IPS-20b (cell line): Measurements from ENCODE around the gene MAP7.
"Not testable (repeated sequence)": the region's sequence is repeated elsewhere in the genome, so short reads cannot be mapped to it uniquely, and the experiment has no call there.

ENCODE experiments used
- H3K27ac ChIP-seq: one replicate; pipeline ENCODE4 v1.5.1; 2013; ENCODE audit warnings: low read length
- H3K27me3 ChIP-seq: 2 replicates; pipeline ENCODE4 v1.6.1; 2013; ENCODE audit warnings: mild to moderate bottlenecking, low read length, inconsistent platforms; ENCODE audit not compliant: insufficient read depth
- H3K36me3 ChIP-seq: 2 replicates; pipeline ENCODE4 v1.6.1; 2013; ENCODE audit warnings: low read depth, mild to moderate bottlenecking, inconsistent platforms, low read length, moderate library complexity; ENCODE audit not compliant: insufficient read depth
- H3K4me1 ChIP-seq: 2 replicates; pipeline ENCODE4 v1.6.1; 2013; ENCODE audit warnings: mild to moderate bottlenecking, control low read depth, inconsistent platforms, low read length, moderate library complexity; ENCODE audit not compliant: insufficient read depth
- H3K4me3 ChIP-seq: 2 replicates; pipeline ENCODE4 v1.5.1; 2013; ENCODE audit warnings: mild to moderate bottlenecking, low read length, inconsistent platforms
- H3K9ac ChIP-seq: 2 replicates; pipeline ENCODE4 v1.6.1; 2013; ENCODE audit warnings: low read depth, mild to moderate bottlenecking, inconsistent platforms, low read length, moderate library complexity
- H3K9me3 ChIP-seq: 2 replicates; pipeline ENCODE4 v1.6.1; 2013; ENCODE audit warnings: mild to moderate bottlenecking, low read depth, low read length, inconsistent platforms; ENCODE audit not compliant: insufficient read depth

Gene MAP7

DNA sequence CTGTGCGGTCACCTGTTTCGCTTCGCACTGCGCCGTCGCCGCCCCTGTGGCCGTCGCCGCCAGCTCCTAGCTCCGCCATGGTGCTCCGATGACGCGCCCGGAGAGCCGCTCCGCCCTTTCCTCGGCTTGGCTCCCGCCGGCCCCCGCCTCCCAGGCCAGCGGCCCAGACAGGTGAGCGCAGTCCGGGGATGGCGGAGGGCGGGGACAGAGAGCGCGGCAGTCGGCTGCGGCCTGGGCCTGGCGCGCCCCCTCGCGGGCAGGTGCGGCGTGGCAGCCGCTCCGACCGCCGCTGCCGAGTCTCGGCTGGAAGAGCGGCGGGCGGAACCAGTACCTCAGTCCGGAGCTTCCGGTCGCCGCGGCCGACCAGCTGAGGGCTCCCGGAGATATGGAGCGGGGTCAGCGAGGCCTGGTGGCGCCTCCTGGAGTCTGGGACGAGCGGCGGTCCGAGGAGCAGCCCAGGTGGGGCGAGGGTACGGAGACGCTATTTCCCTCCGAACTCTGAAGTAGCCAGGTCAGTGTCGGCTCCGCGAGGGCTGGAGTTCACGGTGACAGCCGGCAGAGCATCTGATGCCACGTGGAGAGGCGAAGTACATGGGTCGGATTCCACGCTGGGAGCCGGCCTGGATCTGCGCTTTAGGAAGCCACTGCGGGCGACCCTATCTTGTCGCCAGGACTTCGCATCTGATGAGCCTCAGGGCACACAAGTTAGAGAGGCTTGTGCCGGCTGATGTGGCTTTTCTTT, at the start of gene MAP7:
Gene MAP7, minus strand, starts transcription at position 93 of the 742 bp plus-strand sequence. Its CDS starts 14 bp downstream, at position 79.
- no peaks in the 10 kb centered on the region for H3K9me3 ChIP-seq
- peak within 1 kb of the TSS; percentile 77 for H3K9ac ChIP-seq
- H3K27me3 ChIP-seq, result peaks cover 52% of the 10 kb centered on the region
- no peaks in the 10 kb centered on the region for H3K36me3 ChIP-seq
- peaks cover 14% of the 10 kb centered on the region; the same call in 1 of the 2 replicates for H3K4me1 ChIP-seq
- no peak within 1 kb of the TSS for H3K27ac ChIP-seq
- H3K4me3 ChIP-seq, result peak within 1 kb of the TSS; percentile 88

DNA sequence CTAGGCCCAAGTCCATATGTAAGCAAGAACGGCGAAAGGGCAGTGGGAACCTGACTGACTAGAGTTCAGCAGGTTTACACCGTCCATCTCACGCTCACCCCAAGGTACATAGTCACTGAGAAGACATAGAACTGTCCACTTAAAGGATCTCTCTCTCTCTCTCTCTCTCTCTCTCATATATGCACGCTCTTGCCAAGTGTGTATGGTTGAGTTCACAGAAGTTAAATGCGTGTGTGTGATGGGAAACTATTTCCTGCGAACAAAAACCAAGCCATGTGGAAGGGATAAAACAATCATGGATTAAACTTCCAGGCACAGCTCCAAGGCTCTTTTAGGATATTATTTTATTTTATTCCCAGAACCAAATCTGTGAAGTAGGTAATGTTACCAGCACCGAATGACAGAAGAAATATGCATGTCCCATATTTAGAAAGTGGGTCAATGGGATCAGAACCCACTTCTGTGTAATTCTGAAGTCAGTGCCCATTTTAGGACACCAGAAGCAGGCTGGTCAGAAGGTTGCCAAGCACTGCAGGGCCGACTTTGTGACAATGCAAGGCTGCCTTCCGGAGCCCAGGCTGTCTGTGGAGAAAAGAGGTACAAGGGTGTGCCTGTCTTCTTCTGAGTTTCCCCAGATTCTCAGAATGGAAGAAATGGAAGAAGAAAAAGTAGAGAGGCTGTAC, 49.2 kb upstream of the MAP7 start:
- H3K4me3 ChIP-seq, result no peak overlapping the region
- H3K27me3 ChIP-seq, result no peaks in the 10 kb centered on the region
- no peaks in the 10 kb centered on the region for H3K9me3 ChIP-seq
- no peak overlapping the region for H3K27ac ChIP-seq
- no peaks in the 10 kb centered on the region for H3K36me3 ChIP-seq
- no peaks in the 10 kb centered on the region for H3K4me1 ChIP-seq
- H3K9ac ChIP-seq, result no peak overlapping the region

DNA sequence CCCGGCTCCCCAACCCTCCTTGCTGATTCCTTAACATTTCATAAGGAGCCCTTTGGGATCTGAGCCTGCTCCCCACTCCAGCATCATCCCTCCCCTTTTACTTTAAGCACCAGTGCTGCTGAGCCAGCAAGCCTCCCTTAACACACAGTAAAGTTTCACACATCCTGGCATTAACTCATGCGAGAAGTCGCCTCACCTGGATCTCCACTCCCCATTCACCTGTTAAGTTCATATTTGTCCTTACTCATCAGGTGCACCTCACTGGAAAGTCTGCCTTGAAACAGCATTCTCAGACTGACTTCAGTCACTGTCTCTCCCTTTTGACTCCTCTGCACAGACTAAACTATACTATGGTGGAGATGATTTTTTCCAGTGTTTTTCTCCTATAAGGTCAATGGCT, 47.8 kb upstream of the MAP7 start:
- Histone ChIP-seq H3K27me3 (no peaks in the 10 kb centered on the region), H3K4me3 (no peak overlapping the region), H3K9ac (no peak overlapping the region), H3K4me1 (peaks cover 8% of the 10 kb centered on the region), H3K36me3 (no peaks in the 10 kb centered on the region), H3K27ac (no peak overlapping the region), H3K9me3 (no peaks in the 10 kb centered on the region)

DNA sequence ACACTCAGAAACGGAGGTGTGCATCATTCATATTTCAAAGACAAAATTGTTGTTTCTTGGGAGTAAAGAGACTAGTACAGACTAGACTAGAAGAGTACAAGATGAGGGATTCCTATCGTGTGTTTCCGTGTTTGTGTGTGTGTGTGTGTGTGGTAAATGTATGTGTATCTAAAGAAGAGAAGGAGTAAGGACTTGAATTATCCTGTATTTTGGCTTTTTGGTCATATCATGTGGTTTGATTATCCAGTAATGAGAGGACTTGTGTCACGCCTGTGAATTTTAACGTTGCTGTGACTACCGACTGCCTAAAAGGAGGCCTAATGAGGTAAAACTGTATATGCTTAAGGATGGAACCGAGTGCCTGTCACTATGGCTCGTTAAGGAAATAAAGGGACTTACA, 44.4 kb upstream of the MAP7 start:
- no peaks in the 10 kb centered on the region for H3K27me3 ChIP-seq
- H3K36me3 ChIP-seq, result no peaks in the 10 kb centered on the region
- H3K9ac ChIP-seq, result no peak overlapping the region
- no peak overlapping the region for H3K4me3 ChIP-seq
- no peak overlapping the region for H3K27ac ChIP-seq
- H3K9me3 ChIP-seq, result no peaks in the 10 kb centered on the region
- peaks cover 25% of the 10 kb centered on the region for H3K4me1 ChIP-seq

DNA sequence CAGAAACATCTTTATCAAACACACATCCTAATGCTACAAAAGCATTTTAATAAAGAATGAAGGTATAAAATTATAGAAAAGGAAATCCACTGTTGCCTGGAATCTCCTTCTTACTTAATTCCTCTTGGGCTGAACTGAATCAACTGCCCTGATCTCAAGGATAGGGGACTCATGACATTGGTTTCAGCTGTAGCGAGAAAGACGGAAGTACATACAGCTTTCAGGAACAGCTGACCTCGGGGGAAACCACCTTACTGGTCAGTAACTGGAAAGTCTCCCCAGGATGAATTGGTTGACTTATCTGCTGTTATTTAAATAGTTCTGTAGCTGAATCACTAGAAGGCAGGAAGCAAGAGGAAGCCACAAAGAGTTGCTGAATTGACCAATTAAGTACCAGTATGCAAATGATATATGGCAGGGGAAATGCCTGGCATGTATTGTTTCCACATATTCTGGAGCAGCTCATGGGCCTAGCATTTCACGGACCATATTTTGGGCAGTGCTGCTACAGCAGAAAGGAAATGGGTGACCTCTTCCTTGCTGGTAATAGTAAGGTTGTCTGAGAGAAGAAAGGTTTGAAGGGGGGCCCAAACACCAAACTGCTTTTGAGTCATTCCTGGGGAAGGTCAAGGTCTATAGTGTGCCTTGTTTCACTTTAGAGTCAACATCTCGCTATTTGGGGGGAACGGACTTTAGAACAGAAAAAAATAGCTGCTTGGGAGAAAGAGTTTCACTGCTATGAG, 43.7 kb upstream of the MAP7 start:
- H3K36me3 ChIP-seq, result no peaks in the 10 kb centered on the region
- H3K27ac ChIP-seq, result peak overlapping the region; percentile 38
- no peaks in the 10 kb centered on the region for H3K27me3 ChIP-seq
- peaks cover 29% of the 10 kb centered on the region for H3K4me1 ChIP-seq
- no peak overlapping the region for H3K9ac ChIP-seq
- no peaks in the 10 kb centered on the region for H3K9me3 ChIP-seq
- H3K4me3 ChIP-seq, result no peak overlapping the region

DNA sequence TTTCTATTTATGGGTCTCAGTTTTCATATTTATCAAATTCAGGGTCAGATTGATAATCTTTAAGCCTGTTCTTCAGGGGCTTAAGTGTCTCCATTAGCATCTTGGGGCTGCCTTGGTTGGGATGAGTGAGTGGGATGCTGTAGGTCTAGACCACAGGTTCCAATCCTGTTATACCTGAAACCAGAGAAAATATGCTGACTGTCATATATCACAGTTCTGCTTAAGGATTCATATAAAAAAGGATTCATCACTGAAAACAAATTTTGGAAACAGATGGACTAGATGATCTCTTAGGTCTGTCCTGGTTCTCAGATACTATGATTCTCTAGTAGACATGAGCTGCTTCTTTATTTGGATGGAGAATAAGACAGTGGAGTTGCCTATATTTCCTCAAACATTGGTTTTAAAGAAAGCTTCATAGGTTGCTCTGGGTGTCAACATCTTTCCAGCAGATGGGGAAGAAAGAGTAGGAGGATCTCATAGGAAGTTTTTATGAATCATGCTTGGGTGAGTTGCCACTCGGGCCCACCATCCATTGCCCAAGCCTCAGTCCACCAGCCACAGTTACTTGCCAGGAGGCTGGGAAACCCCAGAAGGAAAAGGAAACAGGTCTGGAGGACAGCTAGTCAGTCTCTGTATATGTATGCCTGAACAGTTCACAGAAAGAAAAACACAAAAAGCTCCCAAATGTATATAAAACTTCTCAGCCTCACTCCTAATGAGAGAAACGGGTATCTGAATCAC, 42.9 kb upstream of the MAP7 start:
- no peaks in the 10 kb centered on the region for H3K27me3 ChIP-seq
- no peaks in the 10 kb centered on the region for H3K36me3 ChIP-seq
- no peak overlapping the region for H3K9ac ChIP-seq
- no peak overlapping the region for H3K27ac ChIP-seq
- H3K9me3 ChIP-seq, result no peaks in the 10 kb centered on the region
- no peak overlapping the region for H3K4me3 ChIP-seq
- peaks cover 33% of the 10 kb centered on the region for H3K4me1 ChIP-seq

DNA sequence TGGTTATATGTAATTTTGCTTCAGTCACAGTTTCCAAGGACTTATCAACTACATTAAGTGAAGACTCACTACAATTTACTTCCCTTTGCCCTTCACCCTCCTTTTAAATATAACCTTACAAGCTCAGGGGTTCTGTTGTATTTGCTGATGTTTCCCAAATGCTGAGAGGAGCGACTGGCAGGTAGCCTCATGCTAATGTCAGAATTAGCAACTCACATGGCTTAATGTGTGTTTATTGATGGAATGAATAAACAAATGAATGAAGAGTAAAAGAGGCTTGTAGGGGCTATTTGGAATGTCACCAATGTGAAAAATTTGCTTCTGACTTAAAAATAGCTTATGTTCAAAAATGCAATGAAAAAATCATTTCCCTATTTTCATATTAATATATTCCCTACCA, 41.4 kb upstream of the MAP7 start:
- no peaks in the 10 kb centered on the region for H3K36me3 ChIP-seq
- no peak overlapping the region for H3K27ac ChIP-seq
- peaks cover 33% of the 10 kb centered on the region for H3K4me1 ChIP-seq
- H3K27me3 ChIP-seq, result no peaks in the 10 kb centered on the region
- H3K4me3 ChIP-seq, result no peak overlapping the region; the same call in 1 of the 2 replicates
- H3K9me3 ChIP-seq, result no peaks in the 10 kb centered on the region
- no peak overlapping the region for H3K9ac ChIP-seq

DNA sequence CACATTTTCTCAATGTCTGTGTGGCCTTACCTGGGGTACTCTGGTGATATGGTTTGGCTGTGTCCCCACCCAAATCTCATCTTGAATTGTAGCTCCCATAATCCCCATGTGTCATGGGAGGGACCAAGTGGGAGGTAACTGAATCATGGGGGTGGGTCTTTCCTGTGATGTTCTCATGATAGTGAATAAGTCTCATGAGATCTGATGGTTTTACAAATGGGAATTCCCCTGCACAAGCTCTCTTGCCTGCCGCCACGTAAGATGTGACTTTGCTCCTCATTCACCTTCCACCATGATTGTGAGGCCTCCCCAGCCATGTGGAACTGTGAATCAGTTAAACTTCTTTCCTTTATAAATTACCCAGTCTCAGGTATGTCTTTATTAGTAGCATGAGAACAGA, 40.6 kb upstream of the MAP7 start:
- H3K9ac ChIP-seq, H3K36me3 ChIP-seq, H3K4me3 ChIP-seq, H3K27ac ChIP-seq, H3K9me3 ChIP-seq, H3K27me3 ChIP-seq: not testable (repeated sequence)
- peaks cover 38% of the 10 kb centered on the region for H3K4me1 ChIP-seq

DNA sequence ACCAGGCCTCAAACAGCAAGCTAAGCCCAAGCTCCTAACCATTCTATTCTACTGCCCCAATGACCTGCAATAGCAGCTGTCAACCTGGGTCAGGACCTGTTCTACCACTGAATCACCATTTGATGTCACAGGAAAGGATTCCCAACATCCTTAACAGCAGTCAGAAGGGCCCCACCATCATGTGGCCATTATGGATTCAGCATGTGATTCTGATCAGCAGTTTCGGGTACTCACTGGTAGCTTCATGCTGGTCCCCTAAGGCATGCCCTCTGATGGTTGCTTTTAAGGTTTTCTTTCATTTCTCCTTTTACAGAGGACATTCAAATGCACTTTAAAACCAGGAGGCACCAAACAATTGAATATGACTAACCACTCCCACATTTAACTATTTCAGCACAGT, 37.3 kb upstream of the MAP7 start:
- Histone ChIP-seq H3K9me3 (no peaks in the 10 kb centered on the region), H3K4me3 (no peak overlapping the region), H3K4me1 (peaks cover 28% of the 10 kb centered on the region), H3K27me3 (no peaks in the 10 kb centered on the region), H3K9ac (no peak overlapping the region), H3K36me3 (no peaks in the 10 kb centered on the region), H3K27ac (no peak overlapping the region)

DNA sequence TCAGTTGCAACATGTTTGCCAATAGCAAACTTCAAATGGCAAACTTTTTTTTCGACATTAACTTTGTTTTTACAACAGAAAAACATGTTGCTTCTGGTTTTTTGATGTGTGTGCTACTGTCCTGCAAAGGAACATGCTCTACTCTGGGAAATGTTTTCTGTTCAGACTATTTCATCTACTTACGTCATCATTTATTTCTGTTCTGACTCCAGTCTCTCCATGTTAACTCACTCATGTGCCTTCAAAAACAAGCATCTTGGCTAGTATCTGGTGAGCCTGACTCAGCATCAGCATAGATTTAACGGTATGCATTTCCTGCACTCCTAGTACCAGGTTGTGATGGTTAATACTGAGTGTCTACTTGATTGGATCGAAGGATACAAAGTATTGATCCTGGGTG, 36.1 kb upstream of the MAP7 start:
- Histone ChIP-seq H3K27me3 (no peaks in the 10 kb centered on the region), H3K27ac (no peak overlapping the region), H3K9ac (no peak overlapping the region), H3K36me3 (no peaks in the 10 kb centered on the region), H3K4me1 (peaks cover 16% of the 10 kb centered on the region), H3K9me3 (no peaks in the 10 kb centered on the region), H3K4me3 (no peak overlapping the region)

DNA sequence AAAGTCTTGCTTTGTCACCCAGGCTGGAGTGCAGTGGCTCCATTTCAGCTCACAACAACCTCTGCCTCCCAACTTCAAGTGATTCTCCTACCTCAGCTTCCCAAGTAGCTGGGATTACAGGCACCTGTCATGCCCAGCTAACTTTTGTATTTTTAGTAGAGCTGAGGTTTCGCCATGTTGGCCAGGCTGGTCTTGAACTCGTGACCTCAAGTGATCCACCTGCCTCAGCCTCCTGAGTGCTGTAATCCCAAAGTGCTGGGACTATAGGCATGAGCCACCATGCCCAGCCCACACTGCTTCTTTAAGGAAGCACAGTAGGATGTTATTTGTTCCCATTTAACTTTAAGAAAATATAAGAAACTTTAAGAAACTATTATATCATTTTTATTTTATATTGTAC, 35.3 kb upstream of the MAP7 start:
- H3K27ac ChIP-seq, H3K27me3 ChIP-seq, H3K9me3 ChIP-seq, H3K36me3 ChIP-seq, H3K9ac ChIP-seq, H3K4me3 ChIP-seq: not testable (repeated sequence)
- peaks cover 13% of the 10 kb centered on the region for H3K4me1 ChIP-seq
